WTC11 (cell line): Measurements from ENCODE around the gene GSTO2. TPM values are rescaled to one million over a fixed set of nuclear protein-coding genes. Genes with fewer than 3 reads are reported as not detected.

Source experiments
- ATAC-seq: fragments of 200-7000 bp; cut with Tn5 transposase; 2 replicates; pipeline ENCODE4 v1.10.0; 2021; ENCODE audit warnings: mild to moderate bottlenecking, moderate library complexity
- CTCF ChIA-PET: fragments of 300-600 bp; sonication (Branson Sonifier 250); formaldehyde crosslinking; loops from one replicate; lab custom pipeline; 2021; ENCODE audit warnings: antibody characterized with exemption; lab: Charles Lee
- POLR2A ChIA-PET: fragments of 350-600 bp; sonication (Branson Sonifier 250); formaldehyde crosslinking; loops from one replicate; lab custom pipeline; 2021; ENCODE audit warnings: antibody characterized with exemption; lab: Charles Lee
- DNase-seq: peaks from one replicate; pipeline ENCODE4 v3.0.0; 2021; ENCODE audit warnings: low spot score
- H3K27ac Mint-ChIP-seq: 2 replicates; pipeline ENCODE4 v1.8.0; 2021; ENCODE audit warnings: mixed read lengths
- H3K27me3 Mint-ChIP-seq: 2 replicates; pipeline ENCODE4 v1.8.0; 2021; ENCODE audit warnings: low read depth, mild to moderate bottlenecking, moderate library complexity, mixed read lengths
- H3K36me3 Mint-ChIP-seq: 2 replicates; pipeline ENCODE4 v1.8.0; 2021; ENCODE audit warnings: mixed read lengths
- H3K4me1 Mint-ChIP-seq: 2 replicates; pipeline ENCODE4 v1.8.0; 2022; ENCODE audit warnings: mixed read lengths
- H3K4me3 Mint-ChIP-seq: 2 replicates; pipeline ENCODE4 v1.8.0; 2021; ENCODE audit warnings: mild to moderate bottlenecking, moderate library complexity, mixed read lengths
- H3K9me3 Mint-ChIP-seq: 2 replicates; pipeline ENCODE4 v1.8.0; 2021; ENCODE audit warnings: mixed read lengths
- CREM ChIP-seq: sonication (generic); formaldehyde crosslinking; IDR thresholded peaks from 2 replicates; pipeline ENCODE4 v1.8.1; 2022; ENCODE audit warnings: mild to moderate bottlenecking, missing genetic modification reagents, moderate library complexity
- CTCF ChIP-seq: fragments of 200-600 bp; IDR thresholded peaks from 2 replicates; pipeline ENCODE4 v1.8.0; 2022; ENCODE audit warnings: antibody characterized with exemption
- E2F1 ChIP-seq: sonication (generic); formaldehyde crosslinking; IDR thresholded peaks from 2 replicates; pipeline ENCODE4 v1.8.0; 2022; ENCODE audit warnings: mild to moderate bottlenecking, missing genetic modification reagents
- ELF4 ChIP-seq: sonication (generic); formaldehyde crosslinking; IDR thresholded peaks from 2 replicates; pipeline ENCODE4 v1.8.1; 2022; ENCODE audit warnings: low read depth, mild to moderate bottlenecking, moderate library complexity, missing genetic modification reagents
- FOXJ3 ChIP-seq: sonication (generic); formaldehyde crosslinking; IDR thresholded peaks from 2 replicates; pipeline ENCODE4 v1.9.0; 2021; ENCODE audit warnings: missing genetic modification reagents, mild to moderate bottlenecking, borderline replicate concordance
- GABPB1 ChIP-seq: sonication (generic); formaldehyde crosslinking; IDR thresholded peaks from 2 replicates; pipeline ENCODE4 v1.8.1; 2023; ENCODE audit warnings: mild to moderate bottlenecking, missing genetic modification reagents
- HMGXB4 ChIP-seq: sonication (generic); formaldehyde crosslinking; IDR thresholded peaks from 2 replicates; pipeline ENCODE4 v1.8.1; 2023; ENCODE audit warnings: mild to moderate bottlenecking, moderate library complexity, missing genetic modification reagents
- IRF2 ChIP-seq: sonication (generic); formaldehyde crosslinking; IDR thresholded peaks from 2 replicates; pipeline ENCODE4 v1.8.0; 2022; ENCODE audit warnings: low read depth, missing genetic modification reagents, borderline replicate concordance
- JAZF1 ChIP-seq: fragments of 250-450 bp; sonication (Bioruptor Pico); IDR thresholded peaks from 2 replicates; pipeline ENCODE4 v1.9.0; 2021; ENCODE audit warnings: moderate library complexity, mild to moderate bottlenecking, inconsistent platforms
- SP1 ChIP-seq: sonication (generic); formaldehyde crosslinking; conservative IDR thresholded peaks from 2 replicates; pipeline ENCODE4 v1.8.1; 2022; ENCODE audit warnings: missing genetic modification reagents
- TP53 ChIP-seq: sonication (generic); formaldehyde crosslinking; IDR thresholded peaks from 2 replicates; pipeline ENCODE4 v1.8.1; 2023; ENCODE audit warnings: mild to moderate bottlenecking, missing genetic modification reagents
- USF1 ChIP-seq: sonication (generic); formaldehyde crosslinking; IDR thresholded peaks from 2 replicates; pipeline ENCODE4 v1.8.0; 2022; ENCODE audit warnings: mild to moderate bottlenecking, missing genetic modification reagents
- ZNF121 ChIP-seq: sonication (generic); formaldehyde crosslinking; IDR thresholded peaks from 2 replicates; pipeline ENCODE4 v1.8.0; 2023; ENCODE audit warnings: missing genetic modification reagents
- ZNF317 ChIP-seq: sonication (generic); formaldehyde crosslinking; IDR thresholded peaks from 2 replicates; pipeline ENCODE4 v1.8.1; 2023; ENCODE audit warnings: low read depth, mild to moderate bottlenecking, moderate library complexity, missing genetic modification reagents, borderline replicate concordance
- ZNF396 ChIP-seq: fragments of 250-450 bp; sonication (Bioruptor Pico); IDR thresholded peaks from 2 replicates; pipeline ENCODE4 v1.8.0; 2021; ENCODE audit warnings: mild to moderate bottlenecking, moderate library complexity, borderline replicate concordance
- ZNF423 ChIP-seq: fragments of 250-450 bp; sonication (Bioruptor Pico); IDR thresholded peaks from 2 replicates; pipeline ENCODE4 v2.1.2; 2022; ENCODE audit warnings: mild to moderate bottlenecking, moderate library complexity
- ZNF425 ChIP-seq: fragments of 250-450 bp; sonication (Bioruptor Pico); conservative IDR thresholded peaks from 2 replicates; pipeline ENCODE4 v1.9.0; 2021; ENCODE audit warnings: mild to moderate bottlenecking
- ZNF512 ChIP-seq: sonication (generic); formaldehyde crosslinking; IDR thresholded peaks from 2 replicates; pipeline ENCODE4 v1.8.1; 2022; ENCODE audit warnings: missing genetic modification reagents, borderline replicate concordance
- total RNA-seq: library from RNA; stranded (reverse); gene quantifications from 3 replicates; pipeline ENCODE4 v1.2.3, GENCODE V29; 2021

The GSTO2 gene
- total RNA-seq, 1 experiment from 2014 or later = 10.7 TPM

- ATAC-seq (no peak), DNase-seq (no peak)
- no peaks in the 10 kb centered on the region for H3K36me3 Mint-ChIP-seq
- H3K9me3 Mint-ChIP-seq = no peaks in the 10 kb centered on the region
- H3K4me1 Mint-ChIP-seq = peaks cover 39% of the 10 kb centered on the region
- POLR2A ChIA-PET = no interaction called here
- H3K27me3 Mint-ChIP-seq = no peaks in the 10 kb centered on the region
- CTCF ChIA-PET = interaction anchor here (0.9 to 3.3 kb wide), 2 partner anchors 48 to 66 kb away, joined by 3 to 14 read pairs; no protein-coding TSS in a partner anchor
- no peak for TF ChIP-seq GABPB1 (CRISPR knock-in tag)
- no peak for TF ChIP-seq ZNF423 (CRISPR knock-in tag)
- no peak for TF ChIP-seq CTCF
- no peak for TF ChIP-seq ZNF121
- TF ChIP-seq SP1 (CRISPR knock-in tag) = no peak
- no peak for TF ChIP-seq E2F1 (CRISPR knock-in tag)
- TF ChIP-seq ZNF425 (CRISPR knock-in tag) = no peak
- TF ChIP-seq TP53 (CRISPR knock-in tag) = no peak
- no peak for TF ChIP-seq CREM (CRISPR knock-in tag)
- no peak for TF ChIP-seq IRF2 (CRISPR knock-in tag)
- TF ChIP-seq ZNF396 = no peak
- TF ChIP-seq ELF4 (CRISPR knock-in tag) = no peak
- TF ChIP-seq FOXJ3 (CRISPR knock-in tag) = no peak
- TF ChIP-seq ZNF512 = no peak
- TF ChIP-seq USF1 (CRISPR knock-in tag) = no peak
- TF ChIP-seq HMGXB4 (CRISPR knock-in tag) = no peak
- TF ChIP-seq, all 79 proteins: peak for 0
- H3K4me3 Mint-ChIP-seq = 0 out of 2 replicates have a peak overlapping the region, but pooled peaks have one; percentile 6
- H3K27ac Mint-ChIP-seq = no peak overlapping the region
These were observed 71.7 kb downstream of the GSTO2 start for GRCh38 chr10:104340641-104341040.

GRCh38 chr10:104342941-104343411 lies 74.0 kb downstream of the GSTO2 start:
- ChIA-PET POLR2A (interaction anchor here (0.6 kb wide), 1 partner anchor 42 kb away, joined by 3 read pairs; no protein-coding TSS in a partner anchor), CTCF (interaction anchor here (0.6 to 3.3 kb wide), 5 partner anchors 11 to 280 kb away, joined by 3 to 14 read pairs (median 6); partner anchors contain the start of gene CFAP58)
- Mint-ChIP-seq H3K4me3 (no peak overlapping the region), H3K4me1 (peaks cover 24% of the 10 kb centered on the region), H3K9me3 (no peaks in the 10 kb centered on the region), H3K27ac (no peak overlapping the region), H3K36me3 (no peaks in the 10 kb centered on the region), H3K27me3 (no peaks in the 10 kb centered on the region)
- ATAC-seq (no peak), DNase-seq (no peak)
- TF ChIP-seq TP53 (CRISPR knock-in tag) = no peak
- TF ChIP-seq ZNF317 (CRISPR knock-in tag) = no peak
- TF ChIP-seq JAZF1 = no peak
